NCI-H1105 treated with DMSO at 0.1 percent for 48 hours (cell line): Measurements from ENCODE around the gene ADCYAP1.

ENCODE experiments used
- DNase-seq: peaks from one replicate; lab custom pipeline; 2025; lab: John Stamatoyannopoulos, UW

The ADCYAP1 gene

DNA sequence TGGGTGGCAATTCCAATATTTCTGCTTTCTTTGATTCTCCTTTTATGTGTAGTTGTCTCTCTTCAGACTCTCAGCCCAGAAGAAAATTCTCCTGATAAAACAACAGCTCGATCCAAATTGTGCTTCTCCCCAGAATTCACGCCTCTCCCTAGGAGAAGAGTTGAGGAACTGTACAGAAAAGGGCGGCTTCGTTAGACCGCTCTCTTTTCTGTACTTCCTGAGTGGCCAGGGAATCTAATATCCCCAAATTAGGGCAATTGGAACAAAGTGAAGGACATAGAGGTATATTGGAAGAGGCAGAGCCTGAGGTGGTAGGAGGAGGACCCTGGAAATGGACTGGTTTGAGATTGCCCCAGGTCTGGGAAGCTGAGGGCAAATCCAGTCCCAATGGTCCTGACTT, 5.6 kb downstream of the ADCYAP1 start:
- DNase-seq, result no peak

GRCh38 chr18:911025-911424, 6.4 kb downstream of the ADCYAP1 start:
- no peak for DNase-seq

GRCh38 chr18:911486-911885, 6.8 kb downstream of the ADCYAP1 start:
- DNase-seq, result no peak

DNA sequence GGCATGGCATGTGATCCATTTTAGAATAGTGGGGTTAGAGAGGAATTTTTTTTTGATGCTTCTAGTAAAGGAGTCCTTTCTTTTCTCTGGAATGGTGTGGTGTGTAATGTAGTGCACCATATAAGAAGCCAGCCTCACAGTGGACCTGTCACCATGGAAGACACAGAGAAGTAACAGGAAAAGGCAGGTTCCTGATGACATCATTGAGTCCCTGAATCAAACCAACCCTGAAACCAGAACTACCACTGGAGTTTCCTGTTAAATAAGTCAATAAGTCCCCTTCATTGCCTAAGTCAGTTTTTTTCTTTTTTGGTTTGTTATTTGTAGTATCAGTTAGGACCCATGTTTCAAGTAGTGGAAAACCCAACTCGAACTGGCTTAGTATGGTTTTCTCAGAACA, 11.9 kb downstream of the ADCYAP1 start:
- no peak for DNase-seq

GRCh38 chr18:919078-919477, 14.4 kb downstream of the ADCYAP1 start:
- DNase-seq, result no peak

GRCh38 chr18:923144-923866, 18.6 kb downstream of the ADCYAP1 start:
- DNase-seq, result no peak

- no peak for DNase-seq
These were observed 20.3 kb downstream of the ADCYAP1 start for GRCh38 chr18:924987-925386.

DNA sequence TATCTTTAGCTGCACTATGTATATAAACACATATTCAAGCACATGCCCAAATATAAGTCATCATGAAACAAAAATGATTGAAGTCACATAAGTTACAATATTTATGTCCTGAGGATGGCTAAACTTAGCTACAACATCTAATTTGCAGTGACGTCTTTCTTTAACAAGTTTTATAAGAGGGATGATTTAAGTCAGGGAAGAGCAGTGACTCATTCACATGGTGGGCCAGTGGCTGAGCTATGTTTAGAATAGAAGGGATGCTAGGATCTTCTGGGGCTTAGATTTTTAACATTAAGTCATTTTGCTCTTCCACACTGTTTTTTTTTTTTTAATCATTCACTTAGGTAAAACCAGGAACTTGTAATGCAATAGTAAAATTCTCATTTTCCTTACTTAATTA, 22.3 kb downstream of the ADCYAP1 start:
- no peak for DNase-seq

GRCh38 chr18:933082-933481, 28.4 kb downstream of the ADCYAP1 start:
- DNase-seq, result no peak

DNA sequence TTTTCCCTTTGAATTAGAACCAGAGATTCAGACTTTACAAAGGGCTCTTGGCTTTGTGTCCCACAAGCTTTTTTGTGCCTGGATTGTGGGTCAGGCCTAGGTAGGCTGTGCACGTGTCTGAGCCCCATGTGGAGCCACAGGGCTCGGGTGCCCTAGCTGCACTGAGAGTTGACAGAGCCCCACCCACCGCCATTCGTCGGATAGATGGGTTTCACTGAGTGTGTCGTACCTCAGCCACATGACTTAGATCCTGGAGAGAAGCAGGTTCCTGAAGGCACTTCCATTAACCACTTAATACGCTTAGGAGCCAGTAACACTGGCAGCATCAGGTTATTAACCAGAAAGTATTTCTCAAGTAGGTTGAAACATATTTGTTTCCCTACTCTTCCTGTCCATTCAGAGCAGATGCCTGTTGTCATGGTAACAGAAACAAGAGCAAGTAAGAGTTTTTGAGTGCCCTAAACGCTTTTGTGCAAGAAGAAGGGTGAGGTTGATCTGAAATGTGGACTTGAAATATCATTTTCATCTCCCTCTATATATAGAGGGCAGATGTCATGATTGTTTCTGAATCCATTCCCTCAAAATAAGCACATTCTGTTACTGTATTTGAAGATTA, 30.0 kb downstream of the ADCYAP1 start:
- peak; percentile 68 for DNase-seq

DNA sequence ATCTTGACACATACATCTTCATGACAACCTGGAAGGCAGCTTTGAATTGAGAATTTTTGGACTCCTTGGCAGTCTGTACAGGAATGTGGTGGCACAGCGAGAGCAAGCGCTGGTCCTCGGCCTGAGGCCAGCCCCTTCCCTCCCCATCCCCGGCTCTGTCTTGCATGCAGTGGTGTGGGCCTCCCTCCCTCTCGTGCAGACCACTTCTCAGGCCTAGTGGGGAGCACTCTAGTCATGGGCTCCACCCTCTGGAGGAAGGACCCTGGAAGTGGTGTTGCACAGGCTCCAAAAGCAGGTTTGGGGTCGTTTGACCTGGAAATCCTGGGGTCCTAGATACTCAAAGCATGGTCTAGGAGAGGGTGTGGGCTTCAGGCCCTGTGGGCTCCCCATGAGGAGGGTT, 32.3 kb downstream of the ADCYAP1 start:
- no peak for DNase-seq

DNA sequence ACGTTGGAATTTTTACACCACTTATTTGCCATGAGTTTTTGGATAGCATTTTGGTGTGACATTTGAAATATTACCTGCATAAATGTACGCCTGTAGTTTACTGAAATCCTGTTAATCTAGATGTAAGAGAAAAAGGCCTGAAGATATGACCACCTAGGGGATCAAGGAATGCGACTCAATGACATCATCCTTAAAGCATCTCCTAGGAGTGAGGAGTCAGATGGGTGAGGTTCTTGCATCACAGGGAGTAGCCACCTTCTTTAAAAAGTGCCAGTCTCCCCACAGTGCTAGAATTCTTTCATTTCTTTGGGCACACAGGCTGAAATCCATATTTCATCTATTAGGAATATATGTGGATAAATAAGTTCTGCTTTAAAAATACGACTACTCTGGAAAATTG, 34.5 kb downstream of the ADCYAP1 start:
- DNase-seq, result no peak

GRCh38 chr18:939958-940357, 35.3 kb downstream of the ADCYAP1 start:
- no peak for DNase-seq

DNA sequence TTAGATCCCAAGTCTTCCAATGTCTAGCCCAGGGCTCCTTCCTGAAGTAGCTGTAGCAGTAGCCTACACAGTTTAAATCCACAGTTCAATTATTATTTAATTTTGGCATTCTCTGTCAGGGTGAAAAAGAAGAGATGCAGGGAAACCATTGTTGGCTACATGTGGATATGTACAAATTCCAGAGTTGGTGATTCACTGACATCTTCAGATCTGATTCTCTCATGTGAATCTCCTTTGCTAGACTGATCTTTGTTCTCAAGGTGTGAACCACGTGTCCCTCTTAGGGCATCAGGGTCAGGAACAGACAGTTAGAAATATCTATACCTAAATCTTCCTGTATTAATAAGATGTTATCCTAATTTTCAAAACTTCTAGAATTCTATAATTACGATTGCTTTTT, 36.7 kb downstream of the ADCYAP1 start:
- no peak for DNase-seq

DNA sequence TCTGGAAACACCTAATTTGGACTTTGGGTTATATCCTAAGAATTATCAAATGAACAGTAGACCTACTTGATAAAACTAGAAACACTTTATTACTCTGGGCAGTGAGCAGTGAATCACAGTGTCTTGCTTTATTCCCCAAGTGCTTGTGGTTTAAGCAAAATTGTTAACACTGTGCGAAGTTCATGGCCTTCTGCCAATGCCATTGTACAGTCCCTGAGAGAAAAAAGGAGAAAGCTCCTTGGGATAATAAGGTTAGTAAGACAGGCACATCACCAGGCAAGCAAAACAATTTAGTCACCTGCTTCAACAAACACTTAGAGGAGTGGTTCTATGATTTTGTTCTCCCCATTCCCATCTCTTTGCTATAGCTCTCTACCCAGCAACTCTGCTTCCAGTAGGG, 39.8 kb downstream of the ADCYAP1 start:
- peak; percentile 20 for DNase-seq

DNA sequence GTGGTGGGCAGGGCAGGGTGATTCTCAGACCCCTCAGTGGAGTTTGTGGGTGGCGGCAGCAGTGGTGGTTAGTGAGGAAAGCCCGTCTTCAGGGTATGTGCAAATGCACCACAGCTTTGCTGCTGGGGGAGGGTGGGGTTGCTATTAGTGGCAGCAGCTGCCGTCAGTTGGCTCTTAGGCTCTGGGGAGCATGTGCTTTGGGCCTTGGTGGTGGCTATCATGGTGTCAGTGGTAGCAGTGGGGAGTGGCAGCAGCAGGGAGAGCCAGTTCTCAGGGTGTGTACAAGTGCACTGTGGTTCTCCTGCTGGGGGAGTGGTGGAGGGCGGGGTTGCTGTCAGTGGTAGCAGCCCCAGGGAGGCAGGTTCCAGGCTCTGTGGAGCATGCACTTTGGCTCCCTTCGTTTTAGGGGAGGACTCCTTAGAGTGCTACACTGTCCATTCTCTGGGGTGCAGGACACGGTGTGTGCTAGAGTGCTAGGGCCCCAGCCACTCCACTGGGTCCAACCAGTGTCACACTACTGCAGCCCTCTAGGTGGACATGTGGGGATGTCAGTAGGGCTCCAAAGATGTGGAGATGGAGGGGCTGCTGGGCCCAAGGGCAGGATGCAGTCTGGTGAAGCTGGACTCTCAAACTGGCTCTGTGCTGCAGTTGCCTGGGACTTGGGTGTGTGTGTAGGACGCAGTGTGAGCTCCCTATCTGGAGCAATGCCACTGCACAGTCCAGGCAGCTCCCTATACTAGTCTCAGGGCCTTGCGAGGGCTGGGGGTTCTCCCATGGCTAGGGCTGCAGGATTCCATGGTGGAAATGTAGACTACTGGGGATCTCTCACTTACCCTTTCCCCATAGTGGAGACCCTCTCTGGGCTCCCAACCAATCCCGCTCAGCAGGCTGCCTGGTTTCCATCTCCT, 45.3 kb downstream of the ADCYAP1 start:
- no peak for DNase-seq

DNA sequence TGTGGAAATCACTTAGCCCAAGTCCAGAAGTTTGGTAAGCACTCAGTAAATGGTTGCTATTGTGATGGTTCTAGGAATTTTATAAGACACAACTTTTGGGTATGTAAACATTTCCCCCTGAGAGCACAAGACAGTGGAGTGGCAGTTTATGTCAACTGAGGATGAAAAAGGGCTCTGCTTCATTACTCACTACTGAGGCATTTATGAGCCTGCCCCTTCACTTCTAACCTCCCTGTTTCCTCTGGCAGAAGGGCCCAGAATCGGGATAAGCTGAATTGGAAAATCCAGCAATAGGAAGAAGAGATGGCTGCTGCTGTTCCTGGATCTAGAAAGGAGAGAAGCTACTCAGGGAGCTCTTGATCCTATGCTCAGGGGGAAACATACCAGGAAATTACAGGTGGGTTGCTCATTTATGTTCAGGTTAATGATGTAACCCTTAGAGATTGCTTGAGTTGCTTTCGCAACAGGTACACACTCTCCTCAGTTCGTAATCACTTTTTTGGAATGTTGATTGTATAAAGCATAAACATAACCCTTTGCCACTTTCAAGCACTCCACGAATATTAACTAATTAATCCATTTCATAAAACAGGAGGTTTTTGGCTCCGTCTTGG, 46.3 kb downstream of the ADCYAP1 start:
- DNase-seq, result no peak

GRCh38 chr18:955384-956066, 50.9 kb downstream of the ADCYAP1 start:
- DNase-seq, result no peak

- DNase-seq, result no peak
These were observed 53.2 kb downstream of the ADCYAP1 start for GRCh38 chr18:957829-958228.

GRCh38 chr18:959854-960253, 55.2 kb downstream of the ADCYAP1 start:
- no peak for DNase-seq
